Activated naive CD8-positive, alpha-beta T cell treated with anti-CD3 and anti-CD28 coated beads, Interleukin-2, amount 10 ng/mL, durations not matched to agents 7 days and 5 days (primary cell): ENCODE results near the gene TFB2M. TPM values are rescaled to one million over a fixed set of nuclear protein-coding genes. Genes with fewer than 3 reads are reported as not detected.
A peak's percentile ranks its signal among the peaks of the same experiment; 100 is the strongest.

ENCODE experiments used
- ATAC-seq: fragments of 150-1000 bp; cut with Tn5 transposase; one replicate; pipeline ENCODE4 v1.10.0; 2021; ENCODE audit warnings: low read depth, moderate library complexity
- POLR2A ChIA-PET: fragments of 350-600 bp; sonication (Branson Sonifier 250); formaldehyde crosslinking; loops from one replicate; lab custom pipeline; 2021; ENCODE audit warnings: antibody characterized with exemption; lab: Charles Lee
- DNase-seq: peaks from one replicate; pipeline ENCODE4 v3.0.0; 2021
- H3K27ac Mint-ChIP-seq: one replicate; pipeline ENCODE4 v1.8.0; 2022; ENCODE audit warnings: mild to moderate bottlenecking, mixed read lengths
- H3K27me3 Mint-ChIP-seq: one replicate; pipeline ENCODE4 v1.8.0; 2022; ENCODE audit warnings: mild to moderate bottlenecking, moderate library complexity, mixed read lengths
- H3K36me3 Mint-ChIP-seq: one replicate; pipeline ENCODE4 v1.8.0; 2021; ENCODE audit warnings: mild to moderate bottlenecking, mixed read lengths
- H3K4me1 Mint-ChIP-seq: one replicate; pipeline ENCODE4 v1.8.0; 2021; ENCODE audit warnings: mixed read lengths
- H3K4me3 Mint-ChIP-seq: one replicate; pipeline ENCODE4 v1.8.0; 2022; ENCODE audit warnings: mild to moderate bottlenecking, moderate library complexity, mixed read lengths
- H3K9me3 Mint-ChIP-seq: one replicate; pipeline ENCODE4 v1.8.0; 2021; ENCODE audit warnings: mixed read lengths
- total RNA-seq, 2 experiments: library from RNA; stranded (reverse); gene quantifications; one replicate each; pipeline ENCODE4 v1.2.3, GENCODE V29; 2021

The TFB2M gene
- total RNA-seq, 2 experiments from 2014 or later: 9.8 to 10.9 TPM

DNA sequence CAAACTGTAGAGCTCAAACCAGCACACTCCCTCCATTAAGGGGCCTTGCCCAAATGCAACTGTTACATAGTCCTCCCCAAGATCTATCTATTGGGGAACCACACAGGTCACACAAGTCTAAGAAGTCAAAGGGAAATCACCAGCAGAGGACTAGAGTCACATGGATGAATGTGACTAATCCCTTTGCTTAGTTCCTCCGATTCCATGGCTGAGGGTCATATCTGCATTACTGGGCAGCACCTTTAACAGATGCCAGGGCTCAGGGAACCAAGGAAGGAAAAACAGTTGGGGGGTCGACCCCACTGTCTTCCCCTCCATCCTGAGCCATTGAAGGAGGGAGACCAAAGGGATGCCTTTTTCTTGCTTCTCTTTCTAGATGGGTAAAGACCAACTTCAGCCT is 35.6 kb downstream of the TFB2M start:
- no peak for ATAC-seq
- Mint-ChIP-seq H3K9me3 (peaks cover 19% of the 10 kb centered on the region), H3K4me1 (peaks cover 10% of the 10 kb centered on the region), H3K36me3 (peaks cover 11% of the 10 kb centered on the region), H3K4me3 (no peak overlapping the region), H3K27me3 (peaks cover 11% of the 10 kb centered on the region), H3K27ac (no peak overlapping the region)
- no peak for DNase-seq
- POLR2A ChIA-PET: no interaction called here

DNA sequence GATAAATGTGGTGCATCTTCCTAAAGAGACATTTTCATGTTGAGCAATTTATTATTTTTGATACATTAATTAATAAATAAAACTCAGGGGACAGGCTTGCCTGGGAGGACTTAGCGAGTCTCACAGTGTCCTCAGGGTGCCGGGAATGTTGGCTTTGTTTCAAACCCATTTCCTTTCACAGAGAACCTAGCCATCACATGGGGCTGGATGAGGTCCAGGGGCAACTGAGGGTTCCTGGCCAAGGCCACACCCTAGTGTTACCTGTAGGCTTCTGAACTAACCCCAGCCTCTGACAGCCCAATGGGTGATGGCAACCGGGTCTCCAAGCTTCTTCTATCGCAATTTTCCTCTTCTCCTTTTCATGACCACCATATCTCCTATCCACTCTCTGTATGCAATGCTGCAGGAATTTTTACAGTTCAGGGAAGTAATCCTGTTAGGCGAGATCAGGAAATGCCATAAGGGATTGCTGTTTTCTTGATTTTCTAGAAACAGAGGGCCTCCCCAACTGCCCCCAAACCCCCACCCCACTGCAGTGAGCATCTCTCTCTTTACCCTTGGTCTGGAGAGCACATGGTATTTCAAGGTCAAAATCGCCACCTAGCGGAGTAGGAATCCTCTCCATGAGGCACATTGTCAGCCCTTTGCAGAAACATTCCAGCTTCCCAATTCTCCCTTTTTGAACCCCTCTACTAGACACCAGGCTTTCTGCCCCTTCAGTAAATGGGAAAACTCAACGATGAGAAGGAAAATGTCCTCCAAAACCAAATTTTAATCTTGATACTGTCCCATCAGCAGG is 36.9 kb downstream of the TFB2M start:
- POLR2A ChIA-PET: no interaction called here
- ATAC-seq (no peak), DNase-seq (no peak)
- Mint-ChIP-seq H3K27me3 (peaks cover 11% of the 10 kb centered on the region), H3K4me1 (peaks cover 10% of the 10 kb centered on the region), H3K9me3 (peaks cover 19% of the 10 kb centered on the region), H3K36me3 (peaks cover 11% of the 10 kb centered on the region), H3K4me3 (no peak overlapping the region), H3K27ac (no peak overlapping the region)

DNA sequence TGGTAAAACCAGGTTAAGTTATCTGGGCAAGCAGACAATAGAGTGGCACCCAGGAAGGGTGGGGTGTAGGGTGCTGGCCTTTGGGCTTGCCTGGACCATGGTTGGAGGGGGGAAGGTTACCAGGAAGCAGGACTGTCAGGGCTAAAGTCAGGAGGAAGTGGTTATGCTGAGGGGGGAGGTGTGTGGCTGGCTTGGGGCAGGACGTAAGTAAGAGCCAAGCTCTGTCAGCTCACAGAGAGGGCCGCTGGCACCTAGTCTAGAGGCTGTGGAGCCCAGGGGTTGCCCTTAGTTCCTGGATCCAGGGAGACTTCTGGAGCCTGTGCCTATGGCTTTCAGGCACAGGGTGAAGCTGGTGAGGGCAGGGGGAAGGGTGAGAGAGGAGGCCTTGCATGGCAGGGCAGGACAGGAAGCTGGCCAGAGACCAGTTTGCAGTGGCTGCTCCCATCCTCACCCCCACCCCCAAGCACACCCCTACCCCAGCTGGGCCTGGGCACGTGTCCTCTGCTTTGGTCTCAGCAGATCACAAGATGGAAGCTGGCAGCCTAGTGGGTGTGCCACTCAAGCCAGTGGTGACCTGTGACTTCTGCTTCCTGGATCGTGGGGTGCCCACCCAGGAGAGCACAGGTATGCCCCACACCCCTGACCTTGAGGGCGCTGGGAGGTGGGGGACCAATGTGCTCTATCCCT is 38.5 kb downstream of the TFB2M start:
- Mint-ChIP-seq H3K4me3 (peak overlapping the region; percentile 64), H3K27me3 (peaks cover 11% of the 10 kb centered on the region), H3K36me3 (peaks cover 11% of the 10 kb centered on the region), H3K27ac (peak overlapping the region; percentile 95), H3K9me3 (peaks cover 19% of the 10 kb centered on the region), H3K4me1 (peaks cover 10% of the 10 kb centered on the region)
- peak; percentile 52 for DNase-seq
- ATAC-seq: peak; percentile 94
- POLR2A ChIA-PET: interaction anchor here (0.6 to 2.6 kb wide), 4 partner anchors 20 to 404 kb away, joined by 3 to 20 read pairs (median 5); partner anchors contain the start of genes AHCTF1, CNST, SMYD3 and TFB2M

DNA sequence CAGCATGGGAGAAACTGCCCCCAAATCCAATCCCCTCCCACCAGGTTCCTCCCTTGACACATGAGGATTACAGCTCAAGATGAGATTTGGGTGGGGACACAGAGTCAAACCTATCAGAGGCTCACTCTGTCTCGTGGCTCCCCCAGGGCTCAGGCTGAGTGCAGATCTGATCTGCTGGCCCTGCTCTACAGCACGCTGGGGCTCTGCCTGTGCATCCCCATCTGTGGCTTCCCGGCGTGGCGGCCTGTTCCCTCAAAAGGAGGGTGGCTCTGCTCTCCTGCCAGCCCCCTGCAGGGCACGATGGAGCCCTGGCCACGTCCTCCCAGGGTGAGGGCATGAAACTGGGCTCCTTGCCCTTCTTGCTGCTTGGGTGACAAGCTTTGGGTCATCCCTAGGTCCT is 39.1 kb downstream of the TFB2M start:
- Mint-ChIP-seq H3K27ac (peak overlapping the region; percentile 95), H3K4me3 (peak overlapping the region; percentile 64)
- no peak for ATAC-seq

DNA sequence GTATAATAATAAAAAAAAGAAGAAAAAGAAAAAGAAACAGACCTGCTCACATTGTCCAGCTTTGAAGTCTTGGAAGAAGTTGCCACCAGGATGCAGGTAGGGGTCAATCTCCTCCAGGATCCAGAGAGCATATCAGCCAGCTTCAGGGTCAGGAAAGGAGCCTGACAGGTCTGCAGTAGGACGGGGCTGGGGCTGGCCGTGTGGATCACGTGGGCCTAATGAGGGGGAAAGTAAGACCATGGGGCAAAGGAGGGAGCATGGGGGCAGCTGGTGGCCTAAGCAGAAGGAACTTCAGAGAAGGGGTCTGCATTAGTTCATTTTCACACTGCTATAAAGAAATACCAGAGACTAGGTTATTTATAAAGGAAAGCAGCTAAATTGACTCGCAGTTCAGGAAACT is 39.7 kb downstream of the TFB2M start:
- H3K36me3 Mint-ChIP-seq: peaks cover 11% of the 10 kb centered on the region
- peaks cover 10% of the 10 kb centered on the region for H3K4me1 Mint-ChIP-seq
- peaks cover 2% of the 10 kb centered on the region for H3K27me3 Mint-ChIP-seq
- DNase-seq: no peak
- peak overlapping the region; percentile 46 for H3K27ac Mint-ChIP-seq
- POLR2A ChIA-PET: interaction anchor here (1.6 to 2.6 kb wide), 2 partner anchors 19 to 40 kb away, joined by 7 to 20 read pairs; partner anchors contain the start of genes CNST, SMYD3 and TFB2M
- no peak overlapping the region for H3K4me3 Mint-ChIP-seq
- ATAC-seq: no peak
- peaks cover 17% of the 10 kb centered on the region for H3K9me3 Mint-ChIP-seq

More for the DNA sequence above, 39.1 kb downstream of the TFB2M start:
- H3K9me3 Mint-ChIP-seq: peaks cover 19% of the 10 kb centered on the region
- DNase-seq: no peak
- H3K36me3 Mint-ChIP-seq: peaks cover 11% of the 10 kb centered on the region
- POLR2A ChIA-PET: interaction anchor here (1.3 to 2.6 kb wide), 3 partner anchors 20 to 40 kb away, joined by 3 to 20 read pairs (median 7); partner anchors contain the start of genes CNST, SMYD3 and TFB2M
- peaks cover 7% of the 10 kb centered on the region for H3K27me3 Mint-ChIP-seq
- peaks cover 10% of the 10 kb centered on the region for H3K4me1 Mint-ChIP-seq

DNA sequence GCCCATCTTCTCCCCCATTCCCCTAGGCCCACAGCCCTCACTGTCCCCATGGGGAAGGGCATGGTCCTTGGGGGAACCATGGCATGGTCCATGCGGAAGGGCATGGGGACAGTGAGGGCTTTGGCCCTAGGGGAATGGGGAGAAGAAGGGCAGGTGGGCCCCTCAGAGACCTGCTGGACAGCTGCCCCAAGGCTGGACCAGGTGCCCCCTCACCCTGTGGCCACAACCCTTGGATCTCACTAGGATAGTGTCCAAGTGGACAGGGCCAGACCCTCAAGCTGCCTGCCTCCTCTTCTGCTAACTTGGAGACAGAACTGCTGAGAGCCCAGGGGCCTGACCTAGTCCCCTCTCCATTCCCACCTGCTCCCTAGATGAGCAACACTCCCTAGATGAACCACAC is 46.5 kb downstream of the TFB2M start:
- no peak for ATAC-seq
- Mint-ChIP-seq H3K9me3 (peaks cover 8% of the 10 kb centered on the region), H3K4me3 (no peak overlapping the region), H3K36me3 (no peaks in the 10 kb centered on the region), H3K27ac (no peak overlapping the region), H3K27me3 (no peaks in the 10 kb centered on the region), H3K4me1 (peaks cover under 1% of the 10 kb centered on the region)
- no peak for DNase-seq
- POLR2A ChIA-PET: no interaction called here

DNA sequence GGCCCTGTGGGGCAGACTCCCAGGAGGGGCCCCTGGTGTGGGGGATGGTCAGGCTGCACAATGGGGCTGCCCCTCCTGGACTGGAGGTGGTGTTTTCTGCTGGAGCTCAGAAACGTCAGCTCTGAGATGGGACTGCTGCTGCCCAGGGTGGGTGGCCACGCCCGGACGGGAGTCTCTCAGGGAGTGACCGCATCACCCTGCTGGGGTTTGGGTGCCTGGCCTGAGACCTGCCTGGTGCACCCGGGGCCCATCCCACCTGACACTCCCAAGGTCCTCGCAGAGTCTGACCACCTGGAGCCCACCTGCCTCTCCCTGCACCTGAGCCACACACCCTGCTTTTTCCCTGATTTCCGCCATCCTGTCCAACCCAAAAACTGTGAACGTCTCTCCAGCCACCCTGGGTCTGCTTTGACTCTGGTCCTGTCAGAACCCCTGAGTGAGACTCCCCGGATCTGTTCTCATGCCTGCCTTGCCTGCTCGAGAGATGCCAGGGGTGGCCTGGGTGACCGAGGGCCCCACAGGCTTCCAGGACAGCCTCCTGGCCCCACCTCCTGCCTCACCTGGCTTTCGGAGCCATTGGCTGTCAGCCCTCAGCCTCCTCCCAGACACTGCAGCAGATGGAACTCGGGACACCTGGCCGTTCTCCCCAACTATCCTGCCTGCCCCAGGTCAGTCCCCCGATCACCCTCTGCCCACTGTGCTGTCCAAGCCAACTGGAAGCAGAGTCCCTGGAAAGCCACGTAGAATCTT is 47.4 kb downstream of the TFB2M start:
- POLR2A ChIA-PET: no interaction called here
- Mint-ChIP-seq H3K4me3 (no peak overlapping the region), H3K27me3 (no peaks in the 10 kb centered on the region), H3K4me1 (peaks cover 4% of the 10 kb centered on the region), H3K36me3 (no peaks in the 10 kb centered on the region), H3K9me3 (peaks cover 10% of the 10 kb centered on the region), H3K27ac (no peak overlapping the region)
- no peak for DNase-seq
- ATAC-seq: no peak

DNA sequence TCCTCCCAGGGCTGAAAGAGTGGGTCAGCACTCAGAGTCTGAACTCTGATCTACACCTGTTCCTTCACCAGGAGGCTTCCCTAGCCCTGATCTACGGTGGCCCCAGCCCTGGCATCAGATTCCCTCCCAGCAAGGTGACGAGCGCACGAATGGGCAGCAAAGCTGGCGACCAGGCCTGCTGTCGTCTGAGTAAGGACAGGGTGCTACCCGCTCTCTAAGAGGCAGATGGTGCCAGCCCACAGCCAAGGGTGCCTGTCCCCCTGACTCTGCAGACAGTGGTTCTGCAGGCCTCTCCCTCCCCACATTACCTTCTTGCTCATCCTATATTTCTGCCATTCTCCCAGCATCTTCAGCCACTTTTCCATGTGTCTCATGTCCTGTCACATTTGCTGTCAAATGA is 48.7 kb downstream of the TFB2M start:
- H3K4me1 Mint-ChIP-seq: peaks cover 4% of the 10 kb centered on the region
- H3K4me3 Mint-ChIP-seq: no peak overlapping the region
- POLR2A ChIA-PET: interaction anchor here (1.4 kb wide), 1 partner anchor 10 kb away, joined by 4 read pairs; the partner anchor contains the start of gene SMYD3
- ATAC-seq: no peak
- no peaks in the 10 kb centered on the region for H3K27me3 Mint-ChIP-seq
- DNase-seq: no peak
- H3K9me3 Mint-ChIP-seq: peaks cover 10% of the 10 kb centered on the region
- H3K36me3 Mint-ChIP-seq: no peaks in the 10 kb centered on the region
- no peak overlapping the region for H3K27ac Mint-ChIP-seq

DNA sequence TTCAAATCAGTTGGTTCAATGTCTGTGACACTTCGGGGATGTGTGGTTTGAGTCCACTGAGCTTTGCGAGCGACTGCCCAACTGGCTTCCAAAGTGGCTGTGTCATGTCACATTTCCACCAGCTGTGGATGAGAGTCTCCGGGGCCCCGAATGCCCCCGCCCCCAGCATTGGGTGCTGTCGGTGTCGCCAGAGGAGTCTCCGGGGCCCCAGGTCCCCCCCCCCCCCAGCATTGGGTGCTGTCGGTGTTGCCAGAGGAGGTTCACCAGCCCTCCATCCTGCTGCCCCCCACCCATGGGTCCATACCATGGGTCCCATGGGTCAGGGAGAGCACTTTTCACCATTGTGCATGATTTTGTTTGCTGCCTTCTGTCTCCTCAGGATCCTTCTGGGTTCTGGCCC is 49.9 kb downstream of the TFB2M start:
- H3K9me3 Mint-ChIP-seq: peaks cover 10% of the 10 kb centered on the region
- DNase-seq (no peak), ATAC-seq (no peak)
- no peaks in the 10 kb centered on the region for H3K36me3 Mint-ChIP-seq
- H3K4me3 Mint-ChIP-seq: no peak overlapping the region
- no peaks in the 10 kb centered on the region for H3K27me3 Mint-ChIP-seq
- no peak overlapping the region for H3K27ac Mint-ChIP-seq
- peaks cover 4% of the 10 kb centered on the region for H3K4me1 Mint-ChIP-seq
- POLR2A ChIA-PET: no interaction called here

DNA sequence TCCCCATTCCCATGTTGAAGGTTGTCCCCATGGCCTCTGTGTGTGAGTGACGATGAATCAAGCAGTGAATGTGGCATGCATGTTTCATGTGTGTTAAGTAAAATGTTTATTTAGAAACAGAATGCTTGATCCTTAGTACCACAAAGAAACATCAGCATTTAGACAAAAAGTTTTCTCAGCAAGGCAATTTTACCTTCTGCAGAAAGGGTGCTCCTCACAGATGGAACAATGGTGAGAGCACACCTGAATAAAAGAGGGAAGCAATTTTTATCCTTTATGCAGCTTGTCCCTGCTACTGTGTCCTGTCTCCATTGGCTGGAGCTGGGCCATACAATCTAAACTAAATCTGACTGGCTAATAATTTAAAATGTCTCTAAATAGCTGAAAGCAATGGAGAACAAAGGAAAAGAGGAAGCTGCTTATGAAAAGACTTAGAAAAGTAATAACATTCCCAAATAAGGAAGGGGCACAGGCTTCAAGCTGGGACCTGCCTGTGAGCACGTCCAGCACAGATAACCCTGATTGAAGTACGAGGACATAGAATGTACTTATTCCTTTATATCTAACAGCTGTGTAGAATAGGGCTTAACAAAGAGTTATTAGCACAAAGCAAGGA is 50.6 kb downstream of the TFB2M start:
- ATAC-seq (no peak), DNase-seq (no peak)
- peaks cover 10% of the 10 kb centered on the region for H3K9me3 Mint-ChIP-seq
- H3K4me1 Mint-ChIP-seq: peaks cover 4% of the 10 kb centered on the region
- no peaks in the 10 kb centered on the region for H3K36me3 Mint-ChIP-seq
- H3K27ac Mint-ChIP-seq: no peak overlapping the region
- no peaks in the 10 kb centered on the region for H3K27me3 Mint-ChIP-seq
- no peak overlapping the region for H3K4me3 Mint-ChIP-seq
- POLR2A ChIA-PET: no interaction called here

DNA sequence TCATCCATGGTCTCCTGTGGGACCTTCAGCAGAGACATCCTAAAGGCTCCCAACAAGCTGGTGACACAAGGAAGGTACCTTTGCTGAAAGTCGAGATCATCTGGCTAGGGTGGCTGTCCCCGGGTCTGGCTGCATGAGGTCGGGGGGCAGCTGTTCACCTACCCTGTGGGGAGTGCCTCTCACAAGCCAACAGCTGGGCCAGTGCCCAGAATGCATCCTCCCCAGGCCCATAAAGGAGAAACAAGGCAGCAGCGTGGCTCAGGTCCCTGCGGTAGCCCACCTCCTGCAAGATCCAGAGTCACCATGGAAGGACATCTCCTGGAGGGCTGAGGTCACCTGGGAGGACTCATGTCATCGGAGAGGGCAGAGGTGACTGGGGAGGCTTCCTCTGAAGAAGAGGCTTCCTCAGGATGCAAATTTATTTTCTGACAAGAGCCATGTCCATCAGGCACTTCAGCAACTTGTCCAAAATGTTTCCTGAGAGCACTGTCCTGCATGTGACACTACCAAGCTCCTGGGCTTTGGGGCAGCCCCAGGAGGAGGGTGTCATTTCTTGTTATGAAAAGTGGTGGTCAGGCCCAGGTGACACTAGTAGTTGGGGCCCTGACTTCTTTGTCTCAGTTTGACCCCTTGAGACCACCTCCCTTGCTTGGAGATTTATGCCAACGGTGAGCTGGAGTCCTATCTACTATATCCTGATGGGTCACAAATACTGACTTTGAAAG is 52.3 kb downstream of the TFB2M start:
- POLR2A ChIA-PET: no interaction called here

DNA sequence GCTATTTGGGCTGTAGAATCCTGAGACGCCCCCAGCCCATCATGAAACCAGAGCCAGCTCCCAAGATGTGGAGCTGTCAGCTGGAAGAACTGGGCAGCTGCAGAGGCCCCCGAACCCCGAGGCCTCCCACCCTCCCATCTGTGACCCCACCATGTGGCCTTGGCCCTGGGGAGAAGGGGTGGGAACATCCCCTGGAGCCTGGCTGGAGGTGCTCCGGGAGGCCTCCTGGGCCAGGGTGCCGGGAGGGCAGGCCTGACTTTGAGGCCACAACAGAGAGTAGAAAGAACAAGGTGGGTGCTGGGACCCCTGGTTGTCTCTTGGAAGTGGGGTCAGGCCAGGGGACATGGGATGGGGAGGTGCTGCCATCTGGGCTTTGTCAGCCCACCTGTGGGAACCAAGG is 53.0 kb downstream of the TFB2M start:
- no peak overlapping the region for H3K27ac Mint-ChIP-seq
- H3K4me3 Mint-ChIP-seq: no peak overlapping the region
- peaks cover 4% of the 10 kb centered on the region for H3K4me1 Mint-ChIP-seq
- ATAC-seq (no peak), DNase-seq (no peak)
- H3K36me3 Mint-ChIP-seq: no peaks in the 10 kb centered on the region
- no peaks in the 10 kb centered on the region for H3K27me3 Mint-ChIP-seq
- peaks cover 10% of the 10 kb centered on the region for H3K9me3 Mint-ChIP-seq
- POLR2A ChIA-PET: no interaction called here

More for the DNA sequence above, 52.3 kb downstream of the TFB2M start:
- Mint-ChIP-seq H3K27me3 (no peaks in the 10 kb centered on the region), H3K27ac (no peak overlapping the region), H3K36me3 (no peaks in the 10 kb centered on the region), H3K9me3 (peaks cover 10% of the 10 kb centered on the region), H3K4me3 (no peak overlapping the region), H3K4me1 (peaks cover 4% of the 10 kb centered on the region)
- ATAC-seq (no peak), DNase-seq (no peak)
